Stomach (tissue), 4 donors: Measurements from ENCODE around the gene PLEKHD1.

ENCODE experiments used
- EP300 ChIP-seq: sonication (generic); formaldehyde crosslinking; IDR thresholded peaks from one replicate; pipeline ENCODE4 v1.6.1; 2017; ENCODE audit warnings: antibody characterized with exemption
- POLR2A ChIP-seq, 4 donors: fragments of 450-650 bp; IDR thresholded peaks; one replicate each; pipeline ENCODE4 v1.6.1; 2016; ENCODE audit warnings: antibody characterized with exemption in 4 of 4, control low read depth in 2 of 4, mild to moderate bottlenecking in 1 of 4, moderate library complexity in 1 of 4
- POLR2AphosphoS5 ChIP-seq, 3 donors: sonication (generic); formaldehyde crosslinking; IDR thresholded peaks; one replicate each; pipeline ENCODE4 v1.6.1; 2016; ENCODE audit warnings: antibody characterized with exemption in 3 of 3
- TF ChIP-seq, protein P1 (sequence below), 7 experiments: fragments of 450-650 bp in 4 of 7; fragments of 200-600 bp in 3 of 7; sonication (generic) in 3 of 7; IDR thresholded peaks; one replicate each; pipeline ENCODE4 v1.5.1; 2016 to 2019; ENCODE audit warnings: antibody characterized with exemption in 7 of 7, control low read depth in 2 of 7, mild to moderate bottlenecking in 1 of 7

DNA sequence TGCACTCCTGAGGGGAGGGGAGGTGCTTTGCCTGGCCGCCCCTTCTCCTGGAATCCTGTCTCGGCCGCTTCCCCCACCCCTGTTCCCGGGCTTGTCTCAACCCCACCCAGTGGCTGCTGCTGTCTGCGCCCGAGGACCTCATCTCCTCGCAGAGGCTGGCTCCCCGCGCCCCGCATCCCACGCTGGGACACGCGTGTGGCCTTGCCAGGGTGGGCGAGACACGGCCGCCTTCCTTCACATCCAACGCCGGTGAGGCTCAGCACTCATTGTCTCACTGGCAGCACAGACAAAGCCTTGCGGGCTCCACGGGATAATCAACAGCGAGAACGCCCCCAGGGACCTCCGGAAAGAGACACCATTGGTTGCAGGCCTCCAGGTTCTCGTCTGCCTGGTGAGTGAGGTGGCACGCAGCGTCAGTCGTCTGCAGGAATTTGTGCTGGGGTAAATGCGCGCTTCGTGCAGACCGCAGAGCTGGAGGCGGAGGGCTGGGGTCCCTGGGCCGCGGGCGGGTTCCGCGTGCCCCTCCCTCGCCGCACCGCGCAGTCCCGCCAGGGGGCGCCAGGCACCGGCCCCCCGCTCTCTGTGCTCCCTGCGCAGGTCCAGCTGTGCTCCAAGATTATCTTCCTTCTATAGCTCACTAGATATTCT, 63.3 kb downstream of the PLEKHD1 start:
- TF ChIP-seq, protein P1, sequence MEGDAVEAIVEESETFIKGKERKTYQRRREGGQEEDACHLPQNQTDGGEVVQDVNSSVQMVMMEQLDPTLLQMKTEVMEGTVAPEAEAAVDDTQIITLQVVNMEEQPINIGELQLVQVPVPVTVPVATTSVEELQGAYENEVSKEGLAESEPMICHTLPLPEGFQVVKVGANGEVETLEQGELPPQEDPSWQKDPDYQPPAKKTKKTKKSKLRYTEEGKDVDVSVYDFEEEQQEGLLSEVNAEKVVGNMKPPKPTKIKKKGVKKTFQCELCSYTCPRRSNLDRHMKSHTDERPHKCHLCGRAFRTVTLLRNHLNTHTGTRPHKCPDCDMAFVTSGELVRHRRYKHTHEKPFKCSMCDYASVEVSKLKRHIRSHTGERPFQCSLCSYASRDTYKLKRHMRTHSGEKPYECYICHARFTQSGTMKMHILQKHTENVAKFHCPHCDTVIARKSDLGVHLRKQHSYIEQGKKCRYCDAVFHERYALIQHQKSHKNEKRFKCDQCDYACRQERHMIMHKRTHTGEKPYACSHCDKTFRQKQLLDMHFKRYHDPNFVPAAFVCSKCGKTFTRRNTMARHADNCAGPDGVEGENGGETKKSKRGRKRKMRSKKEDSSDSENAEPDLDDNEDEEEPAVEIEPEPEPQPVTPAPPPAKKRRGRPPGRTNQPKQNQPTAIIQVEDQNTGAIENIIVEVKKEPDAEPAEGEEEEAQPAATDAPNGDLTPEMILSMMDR (IDR thresholded peaks at IDR 0.05): peak in 3 of 7 experiments; percentile 16 to 45 (median 30)
- TF ChIP-seq POLR2A (IDR thresholded peaks at IDR 0.05) (no peak), EP300 (no peak), POLR2AphosphoS5 (IDR thresholded peaks at IDR 0.05) (no peak)
